Endometrial microvascular endothelial cells (primary cell): Measurements from ENCODE around the gene DPEP1. TPM values are rescaled to one million over a fixed set of nuclear protein-coding genes. Genes with fewer than 3 reads are reported as not detected.
"Not testable (repeated sequence)": the region's sequence is repeated elsewhere in the genome, so short reads cannot be mapped to it uniquely, and the experiment has no call there.

Experiments
- in situ Hi-C: cut with HindIII; loops from 2 replicates; pipeline ENCODE4 v1.10.0; 2017; ENCODE audit warnings: low sequenced_read_pairs, low pct_unique_long_range_greater_than_20kb; ENCODE audit errors: inconsistent ontology term
- total RNA-seq: library from RNA; depleted of rRNA; stranded (reverse); fragments of >200 nt; gene quantifications from one replicate; pipeline ENCODE4 v1.2.3, GENCODE V29; 2015; ENCODE audit errors: inconsistent ontology term

DPEP1 gene
- not detected for total RNA-seq

DNA sequence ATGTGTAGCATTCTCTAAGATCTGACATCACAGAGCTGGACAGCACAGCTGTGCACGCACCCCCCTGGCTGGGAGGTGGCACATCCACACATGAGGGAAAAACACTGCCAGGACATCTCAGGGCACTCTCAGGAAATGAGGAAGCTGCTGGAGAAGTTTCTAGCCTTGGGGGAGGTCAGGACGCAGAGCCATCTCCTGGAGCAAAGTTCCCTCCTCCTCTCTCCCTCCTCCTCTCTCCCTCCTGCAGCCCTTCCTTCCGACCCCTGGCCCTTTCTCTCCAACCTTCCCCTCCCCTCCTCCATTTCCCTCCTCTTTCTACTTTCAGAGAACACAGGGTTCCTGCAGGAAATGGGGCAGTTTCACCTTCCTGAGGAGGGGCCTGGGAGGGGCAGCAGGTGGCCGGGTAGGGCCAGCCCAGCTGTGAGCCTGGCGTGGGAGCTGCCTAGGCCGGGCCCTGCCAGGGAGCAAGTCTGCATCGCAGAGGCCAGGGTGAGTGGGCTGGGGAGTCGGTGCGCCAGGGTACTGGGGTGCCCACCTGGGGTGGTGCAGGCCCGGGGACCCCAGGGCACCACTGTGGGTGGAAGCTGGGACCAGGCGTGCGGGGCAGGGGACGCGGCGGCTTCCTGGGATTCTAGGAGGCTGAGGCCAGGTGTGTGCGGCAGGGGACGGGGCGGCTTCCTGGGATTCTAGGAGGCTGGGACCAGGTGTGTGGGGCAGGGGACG, at the start of gene DPEP1:
TSS of gene DPEP1 (plus strand) at position 412 of the 723 bp plus-strand sequence. CDS start 16,769 bp downstream, outside the sequence.
- in situ Hi-C loops = no loop called here

DNA sequence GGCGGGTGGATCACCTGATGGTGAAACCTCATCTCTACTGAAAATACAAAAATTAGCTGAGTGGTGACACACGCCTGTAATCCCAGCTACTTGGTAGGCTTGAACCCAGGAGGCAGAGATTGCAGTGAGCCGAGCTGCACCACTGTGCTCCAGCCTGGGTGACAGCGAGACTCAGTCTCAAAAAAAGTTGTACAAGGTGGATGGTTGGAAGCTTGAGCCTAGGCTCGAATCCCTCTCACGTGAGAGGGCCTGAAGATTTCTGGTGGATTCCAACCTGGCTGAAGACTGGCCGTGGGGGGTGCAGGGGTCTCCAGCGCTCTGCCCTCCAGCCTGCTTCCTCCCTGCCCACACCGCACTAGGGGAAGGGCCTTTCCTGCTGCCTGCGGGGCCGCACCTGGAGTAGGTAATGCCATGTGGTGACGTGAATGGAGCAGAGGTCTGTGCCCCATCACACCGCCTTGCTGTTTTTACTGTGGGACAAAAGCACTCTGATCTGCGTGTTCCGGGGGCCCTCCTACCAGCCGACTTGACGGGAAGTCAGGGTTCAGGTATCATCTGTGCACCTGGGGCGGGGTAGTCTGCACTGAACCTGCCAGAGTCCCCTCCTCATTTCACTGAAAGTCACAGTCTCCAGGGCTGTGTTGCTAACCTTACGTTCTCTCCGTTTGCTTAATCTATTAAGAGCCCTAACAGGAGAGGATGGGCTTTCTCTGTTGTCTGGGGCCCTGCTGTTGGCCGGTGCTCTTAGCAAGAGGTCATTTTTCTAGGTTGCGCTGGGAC, 48.8 kb upstream of the DPEP1 start:
- in situ Hi-C loops = no loop called here

DNA sequence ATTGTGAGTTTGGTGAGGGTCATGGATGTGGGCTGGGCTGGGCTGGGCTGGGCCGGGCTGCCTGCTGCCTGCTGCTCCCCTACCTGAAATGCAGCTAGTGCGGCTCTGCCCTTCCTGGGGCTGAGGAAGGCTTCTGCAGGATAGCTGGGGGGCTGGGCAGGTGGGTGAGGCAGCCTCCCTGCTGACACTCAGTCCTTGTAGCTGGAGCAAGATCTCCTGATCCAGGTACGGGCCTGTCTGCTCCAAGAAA, 48.3 kb upstream of the DPEP1 start:
- in situ Hi-C loops = no loop called here

DNA sequence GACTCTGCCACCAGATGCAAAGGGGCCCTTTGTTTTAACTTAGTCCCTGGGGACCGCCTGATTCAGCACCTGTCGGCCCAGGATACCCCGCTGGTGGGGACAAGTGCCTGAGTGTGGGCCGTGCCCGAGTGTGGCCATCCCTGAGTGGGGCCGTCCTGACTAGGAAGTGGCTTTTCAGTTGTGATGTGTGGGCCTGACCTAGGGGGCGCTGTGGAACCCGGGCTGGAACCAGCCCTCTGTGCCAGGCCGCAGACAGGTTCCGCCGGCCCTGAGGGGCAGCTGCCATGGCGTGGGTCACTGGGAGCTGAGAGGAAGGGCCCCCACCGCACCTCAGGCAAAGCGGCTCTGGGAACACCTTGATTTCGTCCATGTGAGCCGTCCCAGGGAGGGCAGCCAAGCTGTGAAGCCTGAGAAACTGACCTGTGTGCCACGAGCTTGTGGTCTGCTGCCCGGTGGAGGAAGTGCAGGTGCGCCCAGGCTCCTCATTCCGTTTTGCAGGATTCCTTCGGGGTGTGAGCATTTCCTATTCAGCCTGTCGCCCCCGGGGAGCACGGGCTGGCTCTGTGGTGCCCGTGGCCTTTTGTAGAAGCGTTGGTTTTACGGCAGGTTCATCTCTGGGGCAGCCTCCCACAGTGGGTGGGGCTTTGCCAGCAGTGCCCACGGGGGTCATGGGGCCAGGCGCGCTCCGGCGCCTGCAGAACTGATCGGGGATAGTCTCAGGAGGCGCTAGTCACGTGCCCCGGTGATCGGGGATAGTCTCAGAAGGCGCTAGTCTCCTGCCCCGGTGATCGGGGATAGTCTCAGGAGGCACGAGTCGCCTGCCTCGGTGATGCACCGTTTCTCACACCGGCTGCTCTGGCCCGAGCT, 47.7 kb upstream of the DPEP1 start:
- in situ Hi-C loops = no loop called here

DNA sequence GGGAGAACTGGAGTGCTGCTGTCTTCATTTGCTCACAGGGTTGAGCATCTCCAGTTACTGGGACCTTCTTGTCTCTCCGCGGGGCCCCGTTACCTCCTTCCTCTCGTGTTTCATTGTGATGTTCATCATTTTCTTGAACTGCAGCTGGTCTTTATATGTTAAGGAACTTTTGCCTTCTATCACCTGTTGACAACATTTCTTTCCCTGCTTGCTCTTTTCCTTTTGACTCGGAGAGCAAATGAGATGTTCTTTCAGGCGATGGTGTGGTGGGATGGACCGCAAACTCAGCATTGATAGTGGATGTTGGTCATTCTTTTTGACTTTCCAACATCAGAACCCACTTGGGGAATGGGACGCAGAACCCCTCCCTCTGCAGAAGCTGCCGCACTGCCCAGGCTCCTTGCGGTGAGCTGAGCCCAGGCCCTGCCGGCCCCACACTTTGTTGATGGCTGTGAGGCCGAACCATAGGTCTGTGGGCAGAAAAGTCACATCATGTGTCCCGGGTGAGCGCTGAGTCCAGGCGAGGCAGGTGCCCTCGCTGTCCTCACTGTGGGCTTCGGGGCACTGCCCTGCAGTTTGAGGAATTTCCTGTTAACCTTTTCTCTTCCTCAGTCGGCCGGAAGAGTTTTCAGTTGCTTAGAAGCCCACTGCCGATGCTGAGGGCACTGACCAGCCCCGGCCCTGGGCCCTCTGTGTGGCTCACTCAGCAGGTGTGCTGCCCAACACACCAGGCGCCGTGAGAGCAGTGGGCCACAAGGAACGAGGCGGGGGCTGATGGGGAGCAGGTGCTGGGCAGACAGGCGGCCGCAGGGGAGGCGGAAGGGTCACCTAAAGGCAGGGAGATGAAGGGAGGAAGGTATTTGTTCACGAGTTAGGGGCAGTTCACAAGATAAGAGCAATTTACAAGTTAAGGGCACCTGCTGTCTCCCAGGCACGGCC, 45.5 kb upstream of the DPEP1 start:
- in situ Hi-C loops = no loop called here

DNA sequence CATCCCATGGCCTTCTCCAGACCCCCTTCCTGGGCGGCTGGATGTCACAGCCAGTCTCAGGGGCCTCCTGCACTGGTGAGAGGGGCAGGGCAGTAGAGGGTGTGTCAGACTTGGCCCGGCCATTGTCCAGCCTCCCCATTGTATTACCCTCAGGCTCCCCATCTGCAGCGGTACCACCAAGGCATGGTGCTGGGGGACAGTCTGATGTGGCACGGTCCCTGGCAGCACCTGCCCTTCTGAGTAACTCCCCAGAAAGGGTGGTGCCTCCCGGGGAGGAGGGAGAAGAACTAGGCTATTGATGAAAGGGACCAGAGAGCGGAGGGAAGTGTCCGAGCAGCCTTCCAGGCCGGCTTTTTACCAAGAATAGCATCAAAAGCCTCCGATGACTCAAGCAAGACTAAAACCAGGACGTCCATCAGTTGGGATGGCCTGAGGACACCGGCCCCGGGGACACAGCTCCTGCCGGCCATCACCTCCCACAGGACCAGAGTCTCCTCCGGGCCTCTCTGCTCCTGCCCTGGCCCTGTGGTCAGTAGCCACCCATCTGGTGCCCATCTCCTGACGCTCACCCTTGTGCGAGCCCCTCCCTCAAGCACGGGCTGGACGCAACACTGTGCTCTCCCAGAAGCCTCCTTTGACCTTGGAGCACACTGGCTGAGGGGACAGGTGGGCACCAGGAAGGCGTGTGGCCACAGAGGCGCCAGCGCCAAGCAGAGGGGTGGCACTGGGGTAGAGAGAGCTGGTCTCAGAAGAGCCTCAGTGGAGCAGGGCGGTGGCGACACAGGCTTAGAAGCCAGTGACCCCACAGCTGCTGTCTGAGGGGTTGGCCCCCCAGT, 43.7 kb upstream of the DPEP1 start:
- in situ Hi-C loops = no loop called here

DNA sequence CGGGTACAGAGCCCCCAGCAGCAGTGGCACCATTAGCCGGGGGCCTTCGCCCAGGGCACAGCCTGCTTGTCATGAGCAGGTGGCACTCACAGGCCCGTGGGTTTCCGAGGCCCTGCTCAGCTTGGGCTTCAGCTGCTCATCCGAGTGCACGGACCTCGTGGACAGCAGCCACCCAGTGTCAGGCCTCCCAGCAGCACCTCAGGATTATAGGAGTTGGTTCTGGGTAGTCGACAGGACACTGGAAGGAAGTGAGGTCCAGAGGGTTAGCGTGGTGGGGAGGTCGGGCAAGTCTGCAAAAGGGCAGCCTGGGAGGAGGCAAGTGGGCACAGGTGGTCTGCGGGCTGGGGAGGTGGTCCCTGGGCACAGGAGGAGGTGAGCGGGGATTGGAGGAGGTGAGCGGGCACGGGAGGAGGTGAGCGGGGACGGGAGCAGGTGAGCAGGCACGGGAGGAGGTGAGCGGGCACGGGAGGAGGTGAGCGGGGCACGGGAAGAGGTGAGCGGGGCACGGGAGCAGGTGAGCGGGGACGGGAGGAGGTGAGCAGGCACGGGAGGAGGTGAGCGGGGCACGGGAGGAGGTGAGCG, 43.0 kb upstream of the DPEP1 start:
- in situ Hi-C loops = no loop called here

DNA sequence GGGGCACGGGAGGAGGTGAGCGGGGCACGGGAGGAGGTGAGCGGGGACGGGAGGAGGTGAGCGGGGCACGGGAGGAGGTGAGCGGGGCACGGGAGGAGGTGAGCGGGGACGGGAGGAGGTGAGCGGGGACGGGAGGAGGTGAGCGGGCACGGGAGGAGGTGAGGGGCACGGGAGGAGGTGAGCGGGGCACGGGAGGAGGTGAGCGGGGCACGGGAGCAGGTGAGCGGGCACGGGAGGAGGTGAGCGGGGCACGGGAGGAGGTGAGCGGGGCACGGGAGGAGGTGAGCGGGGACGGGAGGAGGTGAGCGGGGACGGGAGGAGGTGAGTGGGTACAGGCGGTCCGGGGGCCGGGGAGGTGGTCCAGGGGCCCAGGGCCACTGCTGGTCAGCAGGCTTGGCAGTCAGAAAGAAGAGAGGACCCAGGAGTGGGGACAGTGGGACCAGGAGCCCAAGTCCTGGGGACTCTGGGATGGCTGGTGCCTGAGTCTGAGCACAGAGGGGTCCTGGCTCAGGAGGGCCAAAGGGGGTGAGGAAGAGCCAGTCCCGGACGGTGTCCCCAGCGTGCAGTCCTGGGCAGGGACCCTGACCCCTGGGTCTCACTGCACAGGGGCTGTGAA, 42.4 kb upstream of the DPEP1 start:
- in situ Hi-C loops = not testable (repeated sequence)

DNA sequence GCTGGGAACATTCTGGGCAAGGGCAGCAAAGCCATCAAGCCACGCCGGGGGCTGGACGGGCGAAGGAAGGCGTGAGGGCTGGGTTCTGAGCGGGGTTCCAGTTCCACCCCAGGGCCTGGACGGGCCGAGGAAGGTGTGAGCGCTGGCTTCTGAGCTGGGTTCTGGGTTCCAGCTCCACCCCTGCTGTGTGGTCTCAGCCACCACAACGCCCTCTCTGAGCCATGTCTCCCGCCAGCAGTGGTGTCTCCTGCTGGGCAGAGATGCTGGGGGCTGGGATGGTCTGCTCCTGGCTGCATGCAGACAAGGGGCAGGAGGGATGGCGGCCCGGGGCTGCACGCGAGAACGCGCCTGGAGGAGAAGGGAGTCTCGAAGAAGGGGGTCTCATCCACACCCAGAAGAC, 41.8 kb upstream of the DPEP1 start:
- in situ Hi-C loops = no loop called here

DNA sequence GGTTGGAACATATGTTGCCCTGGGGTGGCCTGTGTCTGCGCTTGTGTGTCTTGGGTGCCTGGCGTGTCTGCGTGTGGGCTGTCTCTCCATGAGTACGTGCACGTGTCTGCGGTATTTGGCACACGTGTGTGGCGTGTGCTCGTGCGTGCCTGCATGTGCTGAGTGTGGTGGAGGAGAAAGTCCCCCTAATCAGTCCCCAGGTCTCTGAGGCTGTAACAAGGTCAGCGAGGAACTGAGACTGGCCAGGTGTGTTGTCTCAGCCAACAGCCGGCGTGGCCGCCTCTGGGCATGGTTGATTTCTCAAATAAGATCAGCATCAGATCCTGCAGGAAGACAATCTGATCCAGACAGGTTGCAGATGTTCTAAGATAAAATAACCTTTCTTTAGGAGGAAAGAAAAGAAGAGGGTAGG, 41.4 kb upstream of the DPEP1 start:
- in situ Hi-C loops = no loop called here

DNA sequence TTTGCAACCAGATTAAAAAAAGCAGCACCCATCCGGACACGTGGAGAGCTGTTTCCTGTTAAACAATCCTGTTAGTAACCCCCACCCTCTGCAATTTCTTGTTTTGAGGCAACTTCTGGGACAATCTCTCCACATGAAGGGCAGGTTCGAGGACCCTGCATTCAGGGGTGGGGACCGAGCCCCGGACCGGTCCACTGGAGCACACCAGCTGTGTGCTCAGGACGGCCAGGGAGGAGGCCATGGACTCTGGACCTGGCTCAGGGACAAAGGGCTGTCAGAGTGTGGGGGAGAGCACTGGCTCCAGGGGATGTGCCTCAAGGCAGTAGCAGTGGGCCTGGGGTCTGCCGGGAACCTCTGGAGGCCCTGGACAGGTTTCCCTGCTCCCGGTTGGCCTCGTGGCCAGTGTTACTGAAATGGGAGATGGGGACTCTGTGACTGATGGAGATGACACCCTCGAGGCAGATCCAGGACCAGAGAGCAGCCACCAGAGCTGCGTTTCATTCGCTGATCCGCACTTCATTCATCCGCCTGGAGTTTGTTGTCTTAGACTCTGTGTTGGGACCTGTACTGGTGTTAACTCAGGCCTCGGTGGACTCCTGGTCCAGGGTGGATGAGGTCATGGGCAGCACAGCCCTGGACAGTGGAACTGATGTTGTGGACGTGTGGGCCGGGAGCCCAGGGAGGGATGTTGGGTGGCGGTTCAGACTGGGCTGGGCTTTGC, 40.8 kb upstream of the DPEP1 start:
- in situ Hi-C loops = no loop called here

DNA sequence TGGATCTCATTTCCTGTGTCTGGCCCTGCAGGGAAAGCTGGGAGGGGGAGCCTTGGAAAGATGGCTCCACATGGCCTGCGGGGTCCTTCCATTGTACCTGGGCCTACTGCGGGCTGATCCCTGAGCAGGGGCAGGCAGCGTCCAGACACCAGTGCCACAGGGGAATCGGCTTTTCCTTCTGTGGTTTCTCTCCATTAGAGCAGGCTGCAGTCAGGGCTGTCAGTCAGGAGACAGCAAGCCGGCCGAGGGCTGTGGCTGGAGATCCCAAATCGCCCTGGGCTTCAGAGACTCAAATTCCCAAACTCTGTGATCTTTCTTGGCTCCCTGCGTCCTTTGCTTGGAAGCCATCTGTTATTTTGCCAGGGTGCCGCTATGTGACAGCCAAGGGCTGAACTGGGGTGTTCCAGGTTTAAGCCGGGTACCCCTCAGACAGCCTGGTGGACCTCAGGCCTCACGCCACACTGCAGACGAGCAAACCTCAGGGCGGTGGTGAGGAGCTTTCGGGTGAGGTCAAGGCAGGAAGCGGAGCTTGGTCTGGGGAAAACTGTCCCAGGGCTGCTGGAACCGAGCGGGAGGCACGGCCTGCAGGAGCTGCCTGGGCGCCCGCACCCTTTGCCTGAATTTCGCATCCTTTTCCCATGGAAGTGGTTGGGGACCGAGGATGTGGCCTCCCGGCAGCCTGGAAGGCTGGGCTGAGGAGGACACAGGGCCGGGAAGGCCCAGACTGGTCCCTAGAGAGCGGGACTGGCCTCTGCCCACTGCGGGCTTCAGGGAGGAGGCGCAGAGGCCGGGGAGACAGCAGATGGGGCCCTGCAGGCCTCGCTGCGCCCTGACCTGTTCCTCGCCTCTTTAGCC, 39.4 kb upstream of the DPEP1 start:
- in situ Hi-C loops = no loop called here

DNA sequence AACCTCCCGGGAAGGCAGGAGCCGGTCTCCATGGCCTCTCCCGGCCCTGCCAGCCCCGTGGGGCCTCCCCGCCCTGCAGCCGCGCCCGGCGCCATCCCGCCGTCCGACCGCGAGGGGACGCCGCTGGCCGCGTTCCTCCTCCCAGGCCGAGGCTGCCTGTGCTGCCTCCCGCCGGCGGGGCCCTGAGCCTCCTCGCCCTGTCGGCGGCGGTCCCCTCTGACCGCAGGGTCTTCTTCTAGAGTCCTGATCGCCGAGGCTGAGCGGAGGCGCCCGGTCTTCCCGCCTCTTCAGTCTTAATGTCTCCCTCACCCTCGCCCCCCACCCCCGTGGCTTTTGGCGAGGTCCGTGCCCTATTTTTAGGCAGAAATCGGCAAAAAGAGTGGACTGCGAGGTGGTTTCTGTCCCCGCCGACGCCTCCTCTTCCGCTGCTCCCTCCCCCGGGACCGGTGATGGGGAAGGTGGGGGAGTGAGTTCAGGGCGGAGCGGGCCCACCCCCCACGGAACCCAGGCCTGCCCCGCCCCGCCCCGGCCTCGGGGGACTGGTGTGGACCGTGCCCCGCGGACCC, 38.7 kb upstream of the DPEP1 start:
- in situ Hi-C loops = no loop called here

DNA sequence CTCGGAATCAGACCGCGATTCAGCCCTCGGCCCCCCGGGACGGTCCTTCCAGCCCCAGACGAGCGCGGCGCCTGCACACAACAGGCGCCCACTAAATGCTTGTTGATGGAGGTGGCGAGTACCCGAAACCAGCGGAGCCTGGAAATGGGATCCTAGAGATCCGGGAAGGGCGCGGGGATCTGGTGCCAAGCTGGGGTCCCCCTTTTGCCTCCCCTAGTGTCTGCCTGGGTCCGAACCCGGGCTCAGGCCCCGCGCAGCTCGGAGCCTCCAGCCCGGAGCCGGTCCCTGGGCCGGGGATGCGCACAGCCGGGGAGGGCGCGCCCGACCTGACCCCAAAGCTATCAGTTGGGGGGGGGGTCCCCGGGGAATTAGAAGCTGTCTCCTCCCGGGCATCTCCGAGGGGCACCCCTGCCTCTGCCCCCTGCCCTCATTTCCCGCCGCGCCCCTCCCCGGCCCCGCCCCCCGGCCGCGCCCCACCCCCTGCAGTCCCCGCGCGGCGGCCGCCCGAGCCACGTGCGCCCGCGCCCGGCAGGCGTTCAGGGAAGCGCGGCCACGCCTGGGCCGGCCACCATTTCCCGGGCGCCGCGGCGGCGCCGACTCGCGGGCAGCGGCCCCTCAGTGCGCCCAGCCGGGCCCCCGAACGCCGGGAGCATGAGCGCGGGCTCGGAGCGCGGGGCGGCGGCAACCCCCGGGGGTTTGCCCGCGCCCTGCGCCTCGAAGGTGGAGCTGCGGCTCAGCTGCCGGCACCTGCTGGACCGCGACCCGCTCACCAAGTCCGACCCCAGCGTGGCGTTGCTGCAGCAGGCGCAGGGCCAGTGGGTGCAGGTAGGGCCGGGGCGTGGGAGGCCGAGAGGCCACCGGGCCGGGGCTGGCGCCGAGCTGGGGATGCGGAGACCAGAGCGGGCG, 37.9 kb upstream of the DPEP1 start, which contains the start of gene CPNE7:
TSS of gene CPNE7 (plus strand) at position 512 of the 906 bp plus-strand sequence. CDS start at position 652, 140 bp downstream.
- in situ Hi-C loops = no loop called here
